GM18867 (cell line): ENCODE measurements around the gene JADE2.
A peak's percentile ranks its signal among the peaks of the same experiment; 100 is the strongest.
"Not testable (repeated sequence)": the region's sequence is repeated elsewhere in the genome, so short reads cannot be mapped to it uniquely, and the experiment has no call there.

ENCODE experiments used
- ATAC-seq: cut with Tn5 transposase; IDR thresholded peaks from one replicate; pipeline ENCODE4 v1.9.1; 2021; ENCODE audit warnings: mild to moderate bottlenecking, moderate library complexity; ENCODE audit not compliant: unreplicated experiment

The JADE2 gene

DNA sequence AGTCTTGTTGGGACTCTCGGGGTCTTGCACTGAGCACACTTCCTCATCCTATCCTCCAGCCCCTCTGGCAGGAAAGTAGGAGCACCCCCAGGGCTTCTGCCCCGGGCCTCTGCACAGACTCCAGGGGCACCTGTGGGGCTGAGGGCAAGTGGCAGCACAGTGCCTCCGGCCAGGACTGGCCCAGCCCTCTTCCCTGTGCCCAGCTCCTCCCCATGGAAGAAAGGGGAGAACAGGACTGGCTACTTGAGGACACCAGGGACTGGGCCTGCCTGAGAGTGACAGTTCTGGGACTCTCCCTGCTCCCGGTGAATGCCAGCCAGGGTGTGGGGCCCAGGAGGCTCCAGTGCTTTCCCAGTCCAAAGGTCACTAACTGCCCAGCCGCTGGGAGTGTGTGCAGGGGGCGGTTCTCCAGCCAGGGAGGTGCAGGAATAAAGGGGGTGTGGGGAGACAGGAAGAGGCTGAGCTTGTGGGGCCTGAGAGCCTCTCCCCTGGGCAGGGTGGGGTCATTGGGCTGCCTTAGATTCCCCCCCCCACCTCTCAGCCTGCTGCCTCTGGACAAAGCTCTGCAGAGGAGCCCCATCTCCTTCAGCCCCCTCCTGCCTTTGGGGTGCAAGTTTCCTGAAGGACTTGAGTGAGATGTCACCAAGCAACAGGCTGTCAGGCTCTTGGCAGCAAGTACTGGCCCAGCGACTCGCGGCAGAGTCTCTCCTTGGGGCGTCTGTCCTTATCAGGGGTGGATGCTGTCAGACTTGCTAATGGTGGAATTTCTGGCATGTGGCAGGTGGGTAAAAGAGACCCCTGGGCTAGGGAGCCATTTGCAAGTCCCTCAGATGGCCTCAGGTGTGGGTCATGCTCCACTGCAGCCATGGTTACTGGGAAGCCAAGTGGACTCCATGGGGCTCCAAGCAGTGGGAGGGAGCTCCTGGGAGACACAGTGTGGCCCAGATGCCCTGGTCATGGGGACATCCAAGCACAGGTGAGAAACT lies 19.1 kb upstream of the JADE2 start:
- ATAC-seq, result no peak

GRCh38 chr5:134507452-134507851 lies 18.0 kb upstream of the JADE2 start:
- no peak for ATAC-seq

- ATAC-seq, result no peak
Measured at GRCh38 chr5:134508521-134509195, 16.8 kb upstream of the JADE2 start.

DNA sequence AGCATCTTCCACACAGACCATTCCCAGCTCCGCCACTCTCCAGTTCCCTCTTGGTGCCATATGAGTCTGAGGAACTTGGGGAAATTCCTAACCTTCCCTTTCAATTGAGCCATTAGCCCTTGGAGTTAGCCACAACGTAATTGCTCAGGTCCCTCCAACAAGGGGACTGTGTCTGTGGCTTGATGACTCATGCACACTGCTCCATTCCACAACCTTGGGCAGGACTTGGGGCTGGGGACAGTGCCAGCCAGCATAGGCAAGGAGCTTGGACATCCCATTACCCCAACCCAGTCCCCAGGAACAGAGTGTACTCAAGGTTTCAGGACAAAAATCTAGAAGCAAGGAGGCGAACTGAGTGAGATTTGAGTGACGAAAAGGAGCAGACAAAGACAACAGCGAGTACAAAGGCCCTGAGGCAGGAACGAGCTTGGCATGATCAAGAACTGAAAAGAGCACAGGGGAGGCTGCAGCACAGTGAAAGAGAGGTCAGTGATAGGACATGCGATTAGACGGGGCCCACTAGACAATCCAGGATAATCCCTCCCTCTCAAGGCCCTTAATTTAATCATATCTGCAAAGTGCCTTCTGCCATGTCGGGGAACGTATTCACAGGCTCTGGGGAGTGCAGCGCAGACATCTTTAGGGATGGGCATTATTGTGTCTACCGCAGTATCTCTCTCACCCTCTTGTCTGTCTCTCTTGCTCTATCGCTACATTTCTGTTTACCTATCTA lies 16.0 kb upstream of the JADE2 start:
- ATAC-seq, result no peak

GRCh38 chr5:134510970-134511795 lies 14.3 kb upstream of the JADE2 start:
- no peak for ATAC-seq

DNA sequence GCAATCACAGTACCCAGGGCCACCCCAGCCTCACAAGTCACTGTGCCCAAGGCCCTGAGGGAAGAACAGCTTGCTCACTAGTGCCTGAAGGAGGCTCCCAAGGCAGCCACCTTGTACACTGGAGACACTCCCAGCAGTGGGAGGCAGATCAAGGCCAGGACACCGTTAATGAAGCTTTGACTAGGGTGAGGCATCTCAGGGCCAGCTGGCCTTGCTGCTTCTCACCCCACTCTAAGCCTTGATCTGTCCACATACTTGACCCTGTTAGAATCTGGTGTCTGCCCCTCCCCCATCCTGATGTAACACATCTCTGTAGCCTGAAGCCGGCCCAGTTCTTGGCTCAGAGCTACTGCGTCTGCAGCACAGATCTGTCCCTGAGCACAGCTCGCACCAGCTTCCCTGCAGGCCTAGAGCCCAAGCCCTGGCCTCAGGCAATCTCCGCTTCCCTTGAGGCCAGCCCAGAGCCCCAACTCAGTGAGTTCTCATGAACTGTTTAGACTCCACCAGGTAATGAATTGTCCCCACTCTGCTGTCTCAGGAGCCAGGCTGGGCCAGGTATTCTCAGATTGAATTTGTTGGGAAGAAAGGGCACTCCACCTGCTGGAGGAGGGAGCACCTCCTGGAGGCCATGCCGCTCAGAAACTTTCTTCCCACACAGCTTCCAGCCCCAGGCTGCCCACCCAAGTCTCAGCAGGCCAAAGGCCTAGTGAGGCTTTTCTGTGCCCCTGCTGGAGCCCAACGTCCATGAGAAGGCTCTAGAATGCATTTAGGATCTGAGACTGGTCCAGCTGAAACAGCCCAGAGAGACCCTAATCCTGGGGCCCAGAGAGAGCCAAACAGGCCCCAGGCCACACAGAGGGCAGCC lies 13.4 kb upstream of the JADE2 start:
- ATAC-seq, result no peak

- ATAC-seq, result no peak
Measured at GRCh38 chr5:134512661-134512999, 12.8 kb upstream of the JADE2 start.

GRCh38 chr5:134515801-134516200 lies 9.7 kb upstream of the JADE2 start:
- ATAC-seq, result no peak

DNA sequence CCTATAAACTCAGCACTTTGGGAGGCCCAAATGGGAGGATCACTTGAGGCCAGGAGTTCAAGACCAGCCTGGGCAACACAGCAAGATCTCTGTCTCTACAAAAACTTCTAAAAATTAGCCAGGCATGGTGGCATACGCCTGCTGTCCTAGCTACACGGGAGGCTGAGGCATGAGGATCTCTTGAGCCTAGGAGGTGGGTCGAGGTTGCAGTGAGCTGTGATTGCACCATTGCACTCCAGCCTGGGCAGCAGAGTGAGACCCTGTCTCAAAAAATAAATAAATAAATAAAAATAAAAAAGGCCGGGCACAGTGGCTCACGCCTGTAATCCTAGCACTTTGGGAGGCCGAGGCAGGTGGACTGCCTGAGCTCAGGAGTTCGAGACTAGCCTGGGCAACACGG lies 8.5 kb upstream of the JADE2 start:
- not testable (repeated sequence) for ATAC-seq

GRCh38 chr5:134517553-134517952 lies 7.9 kb upstream of the JADE2 start:
- no peak for ATAC-seq

GRCh38 chr5:134519989-134520388 lies 5.5 kb upstream of the JADE2 start:
- no peak for ATAC-seq

- no peak for ATAC-seq
Measured at GRCh38 chr5:134521841-134522240, 3.6 kb upstream of the JADE2 start.

- ATAC-seq, result no peak
Measured at GRCh38 chr5:134523543-134524271, 1.8 kb upstream of the JADE2 start.

DNA sequence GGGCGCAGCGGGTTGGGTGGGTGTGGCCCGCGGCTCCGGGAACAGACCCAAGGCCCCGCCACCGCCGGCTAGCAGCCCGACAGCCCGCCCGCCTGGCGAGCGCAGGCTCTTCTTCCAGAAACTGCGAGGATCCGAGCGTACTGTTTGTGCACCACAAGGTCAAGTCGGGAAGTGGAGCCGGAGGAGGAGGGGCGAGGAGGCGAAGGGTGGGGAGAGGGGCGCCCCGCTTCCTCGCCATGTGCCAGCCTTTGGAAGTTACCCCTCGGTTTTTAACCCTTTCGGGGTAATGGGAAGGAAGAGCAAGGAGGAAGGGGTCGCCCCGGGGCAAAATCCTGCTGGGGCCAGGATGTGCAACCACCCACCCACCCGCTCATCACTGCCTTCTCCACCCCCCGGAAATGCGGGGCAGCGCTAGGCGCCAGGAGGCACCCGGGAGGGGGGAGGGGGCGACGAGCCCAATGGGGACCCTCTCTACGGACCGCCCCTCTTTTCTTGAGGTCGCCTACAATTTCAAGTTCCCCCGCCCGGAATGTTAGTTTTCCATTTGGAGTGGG lies 1.1 kb upstream of the JADE2 start:
- ATAC-seq, result no peak

- peak; percentile 18 for ATAC-seq
Measured at GRCh38 chr5:134525683-134526482, 413 bp downstream of the JADE2 start.

GRCh38 chr5:134526483-134527155 lies 1.1 kb downstream of the JADE2 start:
- peak; percentile 26 for ATAC-seq
